ENCODE measurements around the gene CACNA2D3. TPM values are rescaled to one million over a fixed set of nuclear protein-coding genes. Genes with fewer than 3 reads are reported as not detected.

Gene CACNA2D3
- polyA plus RNA-seq, 1 donor from 2014 or later: 26.2 TPM

DNA sequence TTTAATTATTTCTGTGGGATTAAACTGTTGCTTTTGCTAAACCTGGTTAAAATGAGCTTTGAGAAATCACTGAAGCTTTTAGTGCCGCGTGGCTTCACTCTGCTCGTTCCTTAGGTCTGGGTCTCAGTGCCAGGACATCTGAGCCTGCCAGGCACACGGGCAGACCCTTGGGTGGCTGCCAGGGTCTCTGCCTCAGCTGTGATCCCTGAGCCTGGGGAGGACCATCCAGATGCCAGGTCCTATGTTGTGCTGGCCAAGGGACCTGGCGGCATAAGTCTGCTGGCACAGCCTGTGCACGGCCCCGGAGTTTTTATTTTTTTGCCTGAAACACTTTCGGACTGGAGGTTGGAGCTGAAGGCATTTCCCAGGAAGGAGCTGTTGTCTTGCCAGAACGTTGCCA is 477.4 kb downstream of the CACNA2D3 start:
- H3K4me2 ChIP-seq (ENCODE audit: low read length): no peak overlapping the region
- no peaks in the 10 kb centered on the region for H3F3A ChIP-seq (ENCODE audit: insufficient read depth, low read length, poor library complexity, severe bottlenecking)
- no peaks in the 10 kb centered on the region for H3K9me3 ChIP-seq (ENCODE audit: low read length)
- H3K27ac ChIP-seq (ENCODE audit: low read length): no peak overlapping the region
- H2AFZ ChIP-seq (ENCODE audit: low read depth, low read length): no peak overlapping the region
- no peaks in the 10 kb centered on the region for H4K20me1 ChIP-seq (ENCODE audit: insufficient read depth)
- H3K36me3 ChIP-seq (ENCODE audit: insufficient read depth, low read length): no peaks in the 10 kb centered on the region
- H3K79me2 ChIP-seq (replicated peaks; ENCODE audit: insufficient read depth, low read length): no peaks in the 10 kb centered on the region
- no peak overlapping the region for H3K9ac ChIP-seq (ENCODE audit: low read length)
- no peaks in the 10 kb centered on the region for H3K9me2 ChIP-seq (ENCODE audit: insufficient read depth, low read length)
- H3K4me3 ChIP-seq (ENCODE audit: low read length): no peak overlapping the region
- H3K27me3 ChIP-seq (ENCODE audit: insufficient read depth, low read depth, low read length): no peaks in the 10 kb centered on the region
- TF ChIP-seq EP300 (conservative IDR thresholded peaks at IDR 0.05; ENCODE audit: poor library complexity, severe bottlenecking): no peak
- no peak for TF ChIP-seq SMC3 (conservative IDR thresholded peaks at IDR 0.05; ENCODE audit: poor library complexity)
- TF ChIP-seq, protein P1, sequence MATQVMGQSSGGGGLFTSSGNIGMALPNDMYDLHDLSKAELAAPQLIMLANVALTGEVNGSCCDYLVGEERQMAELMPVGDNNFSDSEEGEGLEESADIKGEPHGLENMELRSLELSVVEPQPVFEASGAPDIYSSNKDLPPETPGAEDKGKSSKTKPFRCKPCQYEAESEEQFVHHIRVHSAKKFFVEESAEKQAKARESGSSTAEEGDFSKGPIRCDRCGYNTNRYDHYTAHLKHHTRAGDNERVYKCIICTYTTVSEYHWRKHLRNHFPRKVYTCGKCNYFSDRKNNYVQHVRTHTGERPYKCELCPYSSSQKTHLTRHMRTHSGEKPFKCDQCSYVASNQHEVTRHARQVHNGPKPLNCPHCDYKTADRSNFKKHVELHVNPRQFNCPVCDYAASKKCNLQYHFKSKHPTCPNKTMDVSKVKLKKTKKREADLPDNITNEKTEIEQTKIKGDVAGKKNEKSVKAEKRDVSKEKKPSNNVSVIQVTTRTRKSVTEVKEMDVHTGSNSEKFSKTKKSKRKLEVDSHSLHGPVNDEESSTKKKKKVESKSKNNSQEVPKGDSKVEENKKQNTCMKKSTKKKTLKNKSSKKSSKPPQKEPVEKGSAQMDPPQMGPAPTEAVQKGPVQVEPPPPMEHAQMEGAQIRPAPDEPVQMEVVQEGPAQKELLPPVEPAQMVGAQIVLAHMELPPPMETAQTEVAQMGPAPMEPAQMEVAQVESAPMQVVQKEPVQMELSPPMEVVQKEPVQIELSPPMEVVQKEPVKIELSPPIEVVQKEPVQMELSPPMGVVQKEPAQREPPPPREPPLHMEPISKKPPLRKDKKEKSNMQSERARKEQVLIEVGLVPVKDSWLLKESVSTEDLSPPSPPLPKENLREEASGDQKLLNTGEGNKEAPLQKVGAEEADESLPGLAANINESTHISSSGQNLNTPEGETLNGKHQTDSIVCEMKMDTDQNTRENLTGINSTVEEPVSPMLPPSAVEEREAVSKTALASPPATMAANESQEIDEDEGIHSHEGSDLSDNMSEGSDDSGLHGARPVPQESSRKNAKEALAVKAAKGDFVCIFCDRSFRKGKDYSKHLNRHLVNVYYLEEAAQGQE (IDR thresholded peaks at IDR 0.05; ENCODE audit: borderline replicate concordance): no peak
- no peak for TF ChIP-seq TAF1 (IDR thresholded peaks at IDR 0.05; ENCODE audit: low read depth)
- TF ChIP-seq, protein P2, sequence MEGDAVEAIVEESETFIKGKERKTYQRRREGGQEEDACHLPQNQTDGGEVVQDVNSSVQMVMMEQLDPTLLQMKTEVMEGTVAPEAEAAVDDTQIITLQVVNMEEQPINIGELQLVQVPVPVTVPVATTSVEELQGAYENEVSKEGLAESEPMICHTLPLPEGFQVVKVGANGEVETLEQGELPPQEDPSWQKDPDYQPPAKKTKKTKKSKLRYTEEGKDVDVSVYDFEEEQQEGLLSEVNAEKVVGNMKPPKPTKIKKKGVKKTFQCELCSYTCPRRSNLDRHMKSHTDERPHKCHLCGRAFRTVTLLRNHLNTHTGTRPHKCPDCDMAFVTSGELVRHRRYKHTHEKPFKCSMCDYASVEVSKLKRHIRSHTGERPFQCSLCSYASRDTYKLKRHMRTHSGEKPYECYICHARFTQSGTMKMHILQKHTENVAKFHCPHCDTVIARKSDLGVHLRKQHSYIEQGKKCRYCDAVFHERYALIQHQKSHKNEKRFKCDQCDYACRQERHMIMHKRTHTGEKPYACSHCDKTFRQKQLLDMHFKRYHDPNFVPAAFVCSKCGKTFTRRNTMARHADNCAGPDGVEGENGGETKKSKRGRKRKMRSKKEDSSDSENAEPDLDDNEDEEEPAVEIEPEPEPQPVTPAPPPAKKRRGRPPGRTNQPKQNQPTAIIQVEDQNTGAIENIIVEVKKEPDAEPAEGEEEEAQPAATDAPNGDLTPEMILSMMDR (IDR thresholded peaks at IDR 0.05; ENCODE audit: poor library complexity, severe bottlenecking): no peak
- TF ChIP-seq EZH2 (IDR thresholded peaks at IDR 0.05; ENCODE audit: borderline replicate concordance, insufficient read depth, low read length, poor library complexity, severe bottlenecking): no peak
- no peak for TF ChIP-seq POLR2AphosphoS5 (IDR thresholded peaks at IDR 0.05)
- TF ChIP-seq RAD21 (conservative IDR thresholded peaks at IDR 0.05): no peak
- TF ChIP-seq MXI1 (conservative IDR thresholded peaks at IDR 0.05; ENCODE audit: poor library complexity, severe bottlenecking): no peak

DNA sequence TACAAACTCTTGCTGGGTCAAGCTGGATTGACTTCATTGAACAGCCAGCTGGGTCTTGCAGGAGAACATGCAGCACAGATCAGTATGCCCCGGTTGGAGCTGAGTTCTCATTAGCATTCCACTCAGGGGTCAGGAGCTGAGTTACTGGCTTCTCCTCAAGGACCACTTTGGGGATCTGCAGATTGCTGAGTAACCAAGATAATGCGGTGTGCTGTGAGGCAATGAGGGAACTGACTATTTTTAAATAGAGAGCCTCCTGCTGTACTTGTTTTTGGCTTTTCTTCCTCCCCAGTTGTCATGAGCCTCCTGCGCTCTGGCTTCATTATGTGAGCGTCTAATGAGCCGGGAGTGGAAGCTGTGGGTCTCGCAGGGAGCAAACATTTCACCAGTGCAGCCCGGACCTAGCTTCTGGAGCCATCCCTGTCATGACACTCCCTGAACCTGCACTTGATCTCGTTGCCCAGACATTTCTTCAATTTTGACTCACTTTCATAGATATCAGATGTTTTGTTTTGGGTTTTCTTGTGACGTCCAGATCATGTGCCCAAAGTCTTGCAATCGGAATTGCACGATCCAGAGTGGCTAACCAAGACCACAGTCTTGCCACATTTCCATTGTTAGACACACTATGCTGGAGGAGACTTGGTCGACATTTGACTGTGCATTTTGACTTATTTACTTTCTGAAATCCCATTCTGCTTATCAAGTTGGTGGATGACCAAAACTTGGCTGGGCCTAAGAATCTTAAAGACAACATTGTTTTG is 478.3 kb downstream of the CACNA2D3 start:
- Histone ChIP-seq H3F3A (ENCODE audit: insufficient read depth, low read length, poor library complexity, severe bottlenecking) (no peaks in the 10 kb centered on the region), H3K27ac (ENCODE audit: low read length) (no peak overlapping the region), H4K20me1 (ENCODE audit: insufficient read depth) (no peaks in the 10 kb centered on the region), H3K4me3 (ENCODE audit: low read length) (no peak overlapping the region), H3K9me2 (ENCODE audit: insufficient read depth, low read length) (no peaks in the 10 kb centered on the region), H3K27me3 (ENCODE audit: insufficient read depth, low read depth, low read length) (no peaks in the 10 kb centered on the region), H2AFZ (ENCODE audit: low read depth, low read length) (no peak overlapping the region), H3K9me3 (ENCODE audit: low read length) (no peaks in the 10 kb centered on the region), H3K36me3 (ENCODE audit: insufficient read depth, low read length) (no peaks in the 10 kb centered on the region), H3K9ac (ENCODE audit: low read length) (no peak overlapping the region), H3K4me2 (ENCODE audit: low read length) (no peak overlapping the region), H3K79me2 (replicated peaks; ENCODE audit: insufficient read depth, low read length) (no peaks in the 10 kb centered on the region)
- TF ChIP-seq SMC3 (conservative IDR thresholded peaks at IDR 0.05; ENCODE audit: poor library complexity) (no peak), POLR2AphosphoS5 (IDR thresholded peaks at IDR 0.05) (no peak), EP300 (conservative IDR thresholded peaks at IDR 0.05; ENCODE audit: poor library complexity, severe bottlenecking) (no peak)
- TF ChIP-seq, protein P1 (IDR thresholded peaks at IDR 0.05; ENCODE audit: borderline replicate concordance): no peak

All from neural cell (in vitro differentiated cells).